Calu3 (cell line): Measurements from ENCODE around the gene KANSL3. TPM values are rescaled to one million over a fixed set of nuclear protein-coding genes. Genes with fewer than 3 reads are reported as not detected.

ENCODE experiments used
- BruUV-seq: library from RNA; stranded (reverse); fragments of 400-500 nt; replicated peaks from 2 replicates; lab custom pipeline; 2021; lab: Mats Ljungman, UMichigan
- CTCF ChIA-PET: fragments of 300-600 bp; sonication (Branson Sonifier 250); formaldehyde crosslinking; loops from one replicate; lab custom pipeline; 2022; ENCODE audit warnings: antibody characterized with exemption; lab: Charles Lee
- DNase-seq: peaks from one replicate; pipeline ENCODE4 v3.0.0; 2022
- H3K27ac Mint-ChIP-seq: one replicate; pipeline ENCODE4 v1.8.0; 2022; ENCODE audit warnings: mixed read lengths; ENCODE audit not compliant: unreplicated experiment
- H3K27me3 Mint-ChIP-seq: one replicate; pipeline ENCODE4 v1.8.0; 2022; ENCODE audit warnings: mixed read lengths; ENCODE audit not compliant: unreplicated experiment
- H3K36me3 Mint-ChIP-seq: one replicate; pipeline ENCODE4 v1.8.0; 2022; ENCODE audit warnings: mild to moderate bottlenecking, moderate library complexity, mixed read lengths; ENCODE audit not compliant: insufficient read depth, unreplicated experiment
- H3K4me1 Mint-ChIP-seq: one replicate; pipeline ENCODE4 v1.8.0; 2022; ENCODE audit warnings: mild to moderate bottlenecking, low read depth, mixed read lengths; ENCODE audit not compliant: unreplicated experiment
- H3K4me3 Mint-ChIP-seq: one replicate; pipeline ENCODE4 v1.8.0; 2022; ENCODE audit warnings: mild to moderate bottlenecking, low read depth, moderate library complexity, mixed read lengths; ENCODE audit not compliant: unreplicated experiment
- H3K9me3 Mint-ChIP-seq: one replicate; pipeline ENCODE4 v1.8.0; 2022; ENCODE audit warnings: low read depth, mixed read lengths; ENCODE audit not compliant: unreplicated experiment
- intact Hi-C: fragments of 100-400 bp; cut with micrococcal nuclease; formaldehyde crosslinking; loops from one replicate; pipeline ENCODE4 v1.10.0; 2022; ENCODE audit not compliant: unreplicated experiment
- total RNA-seq: library from RNA; stranded (reverse); gene quantifications from 2 replicates; pipeline ENCODE4 v1.2.3, GENCODE V29; 2022
- TF ChIP-seq, protein P1 (sequence below): fragments of 200-600 bp; IDR thresholded peaks from one replicate; pipeline ENCODE4 v1.8.0; 2022; ENCODE audit warnings: antibody characterized with exemption; ENCODE audit not compliant: unreplicated experiment

Gene KANSL3
- total RNA-seq, 1 experiment from 2014 or later: 39.6 TPM

DNA sequence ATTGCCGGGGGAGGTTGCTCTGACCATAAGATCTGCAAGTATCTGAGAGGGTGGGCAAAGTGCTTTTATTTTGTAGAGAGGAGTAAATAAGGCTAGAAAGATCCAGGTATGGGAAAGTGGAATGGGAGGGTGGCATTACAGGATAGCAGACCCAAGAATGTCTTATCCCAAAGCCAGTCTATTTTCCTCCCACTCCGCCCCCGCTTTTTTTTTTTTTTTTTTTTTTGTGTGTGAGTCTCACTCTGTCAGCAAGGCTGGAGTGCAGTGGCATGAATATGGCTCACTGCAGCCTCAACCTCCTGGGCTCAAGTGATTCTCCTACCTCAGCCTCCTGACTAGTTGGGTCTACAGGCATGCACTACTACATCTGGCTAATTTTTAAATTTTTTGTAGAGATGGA lies 70.0 kb downstream of the KANSL3 start:
- no peak for DNase-seq
- Mint-ChIP-seq H3K4me1 (no peaks in the 10 kb centered on the region), H3K36me3 (no peaks in the 10 kb centered on the region), H3K4me3 (no peak overlapping the region), H3K27ac (no peak overlapping the region), H3K27me3 (no peaks in the 10 kb centered on the region), H3K9me3 (no peaks in the 10 kb centered on the region)
- TF ChIP-seq, protein P1, sequence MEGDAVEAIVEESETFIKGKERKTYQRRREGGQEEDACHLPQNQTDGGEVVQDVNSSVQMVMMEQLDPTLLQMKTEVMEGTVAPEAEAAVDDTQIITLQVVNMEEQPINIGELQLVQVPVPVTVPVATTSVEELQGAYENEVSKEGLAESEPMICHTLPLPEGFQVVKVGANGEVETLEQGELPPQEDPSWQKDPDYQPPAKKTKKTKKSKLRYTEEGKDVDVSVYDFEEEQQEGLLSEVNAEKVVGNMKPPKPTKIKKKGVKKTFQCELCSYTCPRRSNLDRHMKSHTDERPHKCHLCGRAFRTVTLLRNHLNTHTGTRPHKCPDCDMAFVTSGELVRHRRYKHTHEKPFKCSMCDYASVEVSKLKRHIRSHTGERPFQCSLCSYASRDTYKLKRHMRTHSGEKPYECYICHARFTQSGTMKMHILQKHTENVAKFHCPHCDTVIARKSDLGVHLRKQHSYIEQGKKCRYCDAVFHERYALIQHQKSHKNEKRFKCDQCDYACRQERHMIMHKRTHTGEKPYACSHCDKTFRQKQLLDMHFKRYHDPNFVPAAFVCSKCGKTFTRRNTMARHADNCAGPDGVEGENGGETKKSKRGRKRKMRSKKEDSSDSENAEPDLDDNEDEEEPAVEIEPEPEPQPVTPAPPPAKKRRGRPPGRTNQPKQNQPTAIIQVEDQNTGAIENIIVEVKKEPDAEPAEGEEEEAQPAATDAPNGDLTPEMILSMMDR: no peak
- intact Hi-C loops: no loop called here
- CTCF ChIA-PET: no interaction called here
- no TSS peak for BruUV-seq

DNA sequence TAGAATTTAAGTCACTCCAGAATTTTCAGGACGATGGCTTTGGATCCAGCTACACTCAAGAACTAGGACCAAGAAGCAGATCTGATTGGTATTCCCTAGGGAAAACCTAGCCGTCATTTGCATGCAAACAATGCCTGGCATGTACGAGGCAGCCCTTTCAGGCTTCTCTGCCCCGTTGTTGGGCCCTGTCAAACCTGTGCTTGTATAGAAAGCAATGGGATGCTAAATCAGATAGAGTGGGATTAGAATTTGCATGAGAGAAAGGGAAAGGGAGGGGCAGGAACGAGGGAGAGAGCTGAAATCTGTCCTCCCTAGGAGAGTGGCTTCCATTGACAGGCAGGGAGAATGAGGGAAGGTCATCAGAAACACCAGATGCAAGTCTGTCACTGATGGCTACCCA lies 73.0 kb downstream of the KANSL3 start:
- Mint-ChIP-seq H3K4me3 (no peak overlapping the region), H3K27me3 (no peaks in the 10 kb centered on the region), H3K9me3 (no peaks in the 10 kb centered on the region), H3K36me3 (no peaks in the 10 kb centered on the region), H3K27ac (no peak overlapping the region), H3K4me1 (peaks cover 8% of the 10 kb centered on the region)
- DNase-seq: no peak
- TF ChIP-seq, protein P1: no peak
- intact Hi-C loops: no loop called here
- no TSS peak for BruUV-seq
- CTCF ChIA-PET: no interaction called here

DNA sequence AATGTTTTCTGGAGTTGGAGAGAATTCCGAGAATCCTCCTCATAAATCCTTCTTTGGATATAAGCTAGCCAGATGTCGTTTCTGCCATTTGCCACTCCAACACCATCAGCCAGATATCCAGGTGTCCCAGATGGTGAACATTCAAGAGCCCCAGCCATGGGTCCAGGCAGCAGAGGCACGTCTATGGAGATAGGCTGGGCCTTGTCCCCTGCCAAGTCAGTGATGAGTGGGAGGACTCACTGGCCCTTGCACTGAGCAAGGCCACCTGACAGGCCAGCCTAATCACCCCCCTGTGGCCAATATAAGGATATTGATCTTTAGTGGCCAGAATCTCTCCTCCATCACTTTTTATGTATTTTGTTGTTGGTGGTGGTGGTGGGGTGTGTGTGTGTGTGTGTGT lies 73.5 kb downstream of the KANSL3 start:
- no peaks in the 10 kb centered on the region for H3K27me3 Mint-ChIP-seq
- no peak overlapping the region for H3K4me3 Mint-ChIP-seq
- no peak for DNase-seq
- H3K4me1 Mint-ChIP-seq: peaks cover 8% of the 10 kb centered on the region
- CTCF ChIA-PET: no interaction called here
- no peaks in the 10 kb centered on the region for H3K36me3 Mint-ChIP-seq
- no peaks in the 10 kb centered on the region for H3K9me3 Mint-ChIP-seq
- H3K27ac Mint-ChIP-seq: no peak overlapping the region
- intact Hi-C loops: no loop called here
- BruUV-seq: no TSS peak
- TF ChIP-seq, protein P1: no peak

DNA sequence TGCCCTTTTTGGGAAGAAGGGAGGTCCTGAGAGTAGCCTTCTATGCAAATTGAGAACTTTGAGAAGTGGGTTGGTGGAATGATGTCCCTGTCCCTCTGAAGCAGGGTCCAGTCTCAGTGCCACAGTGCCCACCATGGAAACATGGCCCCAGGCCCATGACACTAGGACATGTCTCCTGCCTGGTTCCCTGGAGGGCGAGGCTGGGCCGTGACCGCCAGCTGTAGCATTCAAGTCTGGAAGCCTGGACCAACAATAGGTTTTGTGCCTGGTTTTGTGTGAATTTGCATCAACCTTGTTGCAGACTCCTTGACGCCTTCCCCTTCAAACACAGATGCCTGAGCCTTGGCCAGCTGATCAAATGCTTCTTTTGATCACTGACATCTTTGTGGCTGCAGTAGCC lies 74.1 kb downstream of the KANSL3 start:
- Mint-ChIP-seq H3K36me3 (no peaks in the 10 kb centered on the region), H3K27ac (no peak overlapping the region), H3K4me3 (no peak overlapping the region), H3K9me3 (no peaks in the 10 kb centered on the region), H3K27me3 (no peaks in the 10 kb centered on the region), H3K4me1 (peaks cover 8% of the 10 kb centered on the region)
- no peak for DNase-seq
- TF ChIP-seq, protein P1: no peak
- BruUV-seq: no TSS peak
- intact Hi-C loops: no loop called here
- CTCF ChIA-PET: no interaction called here
